ENCODE results near the gene EGFR.

GRCh38 chr7:55181762-55182161, 162.9 kb downstream of the EGFR start:
- TF ChIP-seq CTCF (IDR thresholded peaks at IDR 0.05; ENCODE audit: low read depth, low read length, poor library complexity, severe bottlenecking) = no peak
- no peak for TF ChIP-seq EZH2phosphoT487 (IDR thresholded peaks at IDR 0.05; ENCODE audit: borderline replicate concordance, low read length)
